Hepatocyte (in vitro differentiated cells): Measurements from ENCODE around the gene RC3H1. TPM values are rescaled to one million over a fixed set of nuclear protein-coding genes. Genes with fewer than 3 reads are reported as not detected.
"Not testable (repeated sequence)": the region's sequence is repeated elsewhere in the genome, so short reads cannot be mapped to it uniquely, and the experiment has no call there.

Experiments used
- DNase-seq: peaks from one replicate; pipeline ENCODE4 v3.0.0-alpha.2; 2016; ENCODE audit warnings: low spot score
- H2AFZ ChIP-seq: fragments of 200-600 bp; sonication (generic); 2 replicates; pipeline ENCODE4 v1.6.0; 2016; ENCODE audit warnings: antibody characterized with exemption, mild to moderate bottlenecking
- H3K27ac ChIP-seq: fragments of 200-600 bp; sonication (generic); 2 replicates; pipeline ENCODE4 v1.5.1; 2016; ENCODE audit warnings: mild to moderate bottlenecking
- H3K27me3 ChIP-seq: fragments of 200-600 bp; sonication (generic); 2 replicates; pipeline ENCODE4 v1.6.1; 2016
- H3K36me3 ChIP-seq: fragments of 200-600 bp; sonication (generic); replicated peaks from 2 replicates; pipeline ENCODE4 v1.5.1; 2016; ENCODE audit warnings: low read depth; ENCODE audit not compliant: insufficient read depth
- H3K4me1 ChIP-seq: fragments of 200-600 bp; sonication (generic); 2 replicates; pipeline ENCODE4 v1.5.1; 2016; ENCODE audit warnings: mild to moderate bottlenecking, moderate library complexity; ENCODE audit not compliant: insufficient read depth
- H3K4me2 ChIP-seq: fragments of 200-600 bp; sonication (generic); 2 replicates; pipeline ENCODE4 v1.6.0; 2016
- H3K4me3 ChIP-seq: fragments of 200-600 bp; sonication (generic); 2 replicates; pipeline ENCODE4 v1.5.1; 2016; ENCODE audit warnings: mild to moderate bottlenecking
- H3K79me2 ChIP-seq: fragments of 200-600 bp; sonication (generic); 2 replicates; pipeline ENCODE4 v1.6.0; 2017; ENCODE audit warnings: mild to moderate bottlenecking
- H3K9me2 ChIP-seq: fragments of 200-600 bp; sonication (generic); replicated peaks from 2 replicates; pipeline ENCODE4 v1.6.0; 2017; ENCODE audit warnings: mild to moderate bottlenecking; ENCODE audit not compliant: insufficient read depth
- H3K9me3 ChIP-seq: fragments of 200-600 bp; sonication (generic); 2 replicates; pipeline ENCODE4 v1.5.1; 2016; ENCODE audit warnings: low read depth, mild to moderate bottlenecking
- H4K20me1 ChIP-seq: fragments of 200-600 bp; sonication (generic); 2 replicates; pipeline ENCODE4 v1.6.0; 2016; ENCODE audit warnings: mild to moderate bottlenecking; ENCODE audit not compliant: insufficient read depth, poor library complexity, severe bottlenecking
- CTCF ChIP-seq: fragments of 200-600 bp; sonication (generic); IDR thresholded peaks from 2 replicates; pipeline ENCODE4 v1.5.1; 2016; ENCODE audit warnings: antibody characterized with exemption, mild to moderate bottlenecking; ENCODE audit not compliant: poor library complexity
- EZH2 ChIP-seq: fragments of 200-600 bp; sonication (generic); IDR thresholded peaks from 2 replicates; pipeline ENCODE4 v1.6.1; 2016; ENCODE audit warnings: antibody characterized with exemption, mild to moderate bottlenecking, borderline replicate concordance
- EZH2phosphoT487 ChIP-seq: fragments of 200-600 bp; sonication (generic); IDR thresholded peaks from one replicate; pipeline ENCODE4 v1.6.1; 2018; ENCODE audit warnings: antibody characterized with exemption, mild to moderate bottlenecking, low read depth, moderate library complexity; ENCODE audit not compliant: unreplicated experiment, severe bottlenecking
- WGBS: methylation state at CpG from one replicate; pipeline ENCODE4 v1.1.6; 2016; ENCODE audit warnings: low lambda C conversion rate; ENCODE audit errors: missing lambda C conversion rate; 5-methylcytosine and 5-hydroxymethylcytosine counted together
- polyA plus RNA-seq: library from polyadenylated mRNA; unstranded; fragments of >200 nt; fragmentation: Nextera tagmentation; extraction: Ambion mirVana; gene quantifications from 2 replicates; pipeline ENCODE4 v1.2.1, GENCODE V29; 2016
- total RNA-seq: library from RNA; depleted of rRNA; stranded (reverse); fragments of >200 nt; gene quantifications from 2 replicates; pipeline ENCODE4 v1.2.3, GENCODE V29; 2014

The RC3H1 gene
- total and polyA plus RNA-seq, 2 experiments from 2014 or later, result 5.9 to 32.6 TPM

GRCh38 chr1:173988068-173988467 lies 34.1 kb downstream of the RC3H1 start:
- H3K27ac ChIP-seq, result no peak overlapping the region
- H3K4me2 ChIP-seq, result no peak overlapping the region
- no peaks in the 10 kb centered on the region for H3K4me1 ChIP-seq
- peaks cover 7% of the 10 kb centered on the region for H4K20me1 ChIP-seq
- no peak overlapping the region for H2AFZ ChIP-seq
- no peaks in the 10 kb centered on the region for H3K9me3 ChIP-seq
- no peak for TF ChIP-seq EZH2
- TF ChIP-seq EZH2phosphoT487, result no peak
- no peak for TF ChIP-seq CTCF
- H3K79me2 ChIP-seq, result peaks cover 38% of the 10 kb centered on the region
- H3K36me3 ChIP-seq, result peaks cover 5% of the 10 kb centered on the region
- H3K4me3 ChIP-seq, result no peak overlapping the region
- no peaks in the 10 kb centered on the region for H3K27me3 ChIP-seq
- H3K9me2 ChIP-seq, result no peaks in the 10 kb centered on the region
- no peak for DNase-seq

GRCh38 chr1:173986951-173987350 lies 35.2 kb downstream of the RC3H1 start:
- H3K27ac ChIP-seq, result no peak overlapping the region
- peaks cover 27% of the 10 kb centered on the region for H3K79me2 ChIP-seq
- WGBS, result 94% methylated on average over 3 of the region's 3 CpGs
- H4K20me1 ChIP-seq, result no peaks in the 10 kb centered on the region
- no peak overlapping the region for H3K4me3 ChIP-seq
- H3K9me3 ChIP-seq, result no peaks in the 10 kb centered on the region
- peaks cover 5% of the 10 kb centered on the region for H3K36me3 ChIP-seq
- no peak overlapping the region for H3K4me2 ChIP-seq
- no peaks in the 10 kb centered on the region for H3K4me1 ChIP-seq
- no peak for DNase-seq
- no peak overlapping the region for H2AFZ ChIP-seq
- TF ChIP-seq CTCF, result no peak
- no peak for TF ChIP-seq EZH2phosphoT487
- TF ChIP-seq EZH2, result no peak
- H3K27me3 ChIP-seq, result no peaks in the 10 kb centered on the region
- no peaks in the 10 kb centered on the region for H3K9me2 ChIP-seq

- H3K9me2 ChIP-seq, result no peaks in the 10 kb centered on the region
- no peaks in the 10 kb centered on the region for H3K9me3 ChIP-seq
- no peaks in the 10 kb centered on the region for H3K4me1 ChIP-seq
- no peak overlapping the region for H3K4me2 ChIP-seq
- H3K27ac ChIP-seq, result no peak overlapping the region
- no peak for DNase-seq
- H3K36me3 ChIP-seq, result no peaks in the 10 kb centered on the region
- H3K27me3 ChIP-seq, result no peaks in the 10 kb centered on the region
- no peaks in the 10 kb centered on the region for H3K79me2 ChIP-seq
- H2AFZ ChIP-seq, result no peak overlapping the region
- TF ChIP-seq CTCF, result no peak
- TF ChIP-seq EZH2, result no peak
- no peak for TF ChIP-seq EZH2phosphoT487
- no peak overlapping the region for H3K4me3 ChIP-seq
- WGBS, result 90% methylated on average over 3 of the region's 3 CpGs
- H4K20me1 ChIP-seq, result peaks cover 4% of the 10 kb centered on the region
Measured at GRCh38 chr1:173970252-173970651, 51.9 kb downstream of the RC3H1 start.

GRCh38 chr1:173965896-173966295 lies 56.3 kb downstream of the RC3H1 start:
- DNase-seq, H3K9me2 ChIP-seq, H3K27ac ChIP-seq, H3K4me1 ChIP-seq, H3K27me3 ChIP-seq, H3K79me2 ChIP-seq, H3K9me3 ChIP-seq, H2AFZ ChIP-seq, H3K4me3 ChIP-seq, H3K4me2 ChIP-seq, H4K20me1 ChIP-seq, H3K36me3 ChIP-seq: not testable (repeated sequence)
- 97% methylated on average over 5 of the region's 5 CpGs for WGBS
